Neuronal stem cell (in vitro differentiated cells): ENCODE measurements around the gene PIGL.

Experiments used
- DNase-seq: peaks from one replicate; pipeline ENCODE4 v3.0.0-alpha.2; 2013; ENCODE audit warnings: low spot score
- H2AFZ ChIP-seq: one replicate; pipeline ENCODE4 v1.6.1; 2013; ENCODE audit warnings: mild to moderate bottlenecking, low read length, inconsistent platforms
- H2AK5ac ChIP-seq: 2 replicates; pipeline ENCODE4 v1.6.1; 2013; ENCODE audit warnings: low read depth, mild to moderate bottlenecking, inconsistent platforms, low read length, moderate library complexity, mixed read lengths
- H2BK120ac ChIP-seq: 2 replicates; pipeline ENCODE4 v1.6.1; 2013; ENCODE audit warnings: low read depth, mild to moderate bottlenecking, inconsistent platforms, low read length, moderate library complexity, mixed read lengths
- H2BK12ac ChIP-seq: one replicate; pipeline ENCODE4 v1.6.1; 2013; ENCODE audit warnings: low read length, inconsistent platforms
- H2BK15ac ChIP-seq: 2 replicates; pipeline ENCODE4 v1.6.1; 2013; ENCODE audit warnings: mild to moderate bottlenecking, low read length, inconsistent platforms, mixed read lengths
- H2BK5ac ChIP-seq: one replicate; pipeline ENCODE4 v1.6.1; 2013; ENCODE audit warnings: inconsistent platforms, mild to moderate bottlenecking, low read length, moderate library complexity
- H3K14ac ChIP-seq: one replicate; pipeline ENCODE4 v1.6.1; 2013; ENCODE audit warnings: low read length, inconsistent platforms
- H3K18ac ChIP-seq: 2 replicates; pipeline ENCODE4 v1.6.1; 2013; ENCODE audit warnings: low read length, inconsistent platforms
- H3K23ac ChIP-seq: 2 replicates; pipeline ENCODE4 v1.6.1; 2013; ENCODE audit warnings: low read depth, mild to moderate bottlenecking, mixed read lengths, low read length, inconsistent platforms; ENCODE audit not compliant: poor library complexity
- H3K27ac ChIP-seq: replicated peaks from 3 replicates; pipeline ENCODE4 v1.5.1; 2013; ENCODE audit warnings: low read length, inconsistent platforms
- H3K27me3 ChIP-seq, 3 experiments: 2 replicates each; pipeline ENCODE4 v1.6.1; 2013; ENCODE audit warnings: low read length in 3 of 3, mild to moderate bottlenecking in 2 of 3, inconsistent platforms in 1 of 3, low read depth in 1 of 3, mixed read lengths in 1 of 3, moderate library complexity in 1 of 3; ENCODE audit not compliant: control insufficient read depth in 3 of 3, insufficient read depth in 3 of 3
- H3K36me3 ChIP-seq, 2 donors: replicated peaks in 1 of 2; 2 replicates each; pipeline ENCODE4 v1.6.1; 2013; ENCODE audit warnings: low read length in 2 of 2; ENCODE audit not compliant: control insufficient read depth in 2 of 2, insufficient read depth in 2 of 2
- H3K4ac ChIP-seq: 2 replicates; pipeline ENCODE4 v1.6.1; 2013; ENCODE audit warnings: inconsistent platforms, mild to moderate bottlenecking, low read length, moderate library complexity
- H3K4me1 ChIP-seq, 2 donors: 1 replicate in 1 of 2; 2 replicates in 1 of 2; pipeline ENCODE4 v1.6.1; 2013; ENCODE audit warnings: low read length in 2 of 2, low read depth in 1 of 2; ENCODE audit not compliant: control insufficient read depth in 2 of 2, insufficient read depth in 1 of 2
- H3K4me2 ChIP-seq: one replicate; pipeline ENCODE4 v1.6.1; 2013; ENCODE audit warnings: mild to moderate bottlenecking, low read length, inconsistent platforms; ENCODE audit not compliant: insufficient read depth, poor library complexity, severe bottlenecking
- H3K4me3 ChIP-seq, 2 donors: 2 replicates each; pipeline ENCODE4 v1.5.1; 2013; ENCODE audit warnings: low read length in 2 of 2, mild to moderate bottlenecking in 2 of 2, inconsistent platforms in 1 of 2, moderate library complexity in 1 of 2
- H3K79me1 ChIP-seq: one replicate; pipeline ENCODE4 v1.6.1; 2013; ENCODE audit warnings: low read depth, mild to moderate bottlenecking, inconsistent platforms, low read length, moderate library complexity
- H3K9ac ChIP-seq: one replicate; pipeline ENCODE4 v1.6.1; 2013; ENCODE audit warnings: mild to moderate bottlenecking, low read depth, low read length, inconsistent platforms; ENCODE audit not compliant: poor library complexity
- H3K9me3 ChIP-seq, 2 donors: replicated peaks in 1 of 2; 2 replicates each; pipeline versions ENCODE3 to v1.6.1; 2013; ENCODE audit warnings: low read length in 2 of 2, mild to moderate bottlenecking in 2 of 2, inconsistent platforms in 1 of 2, low read depth in 1 of 2, mixed read lengths in 1 of 2, moderate library complexity in 1 of 2; ENCODE audit not compliant: control insufficient read depth in 2 of 2, insufficient read depth in 1 of 2
- H4K8ac ChIP-seq: one replicate; pipeline ENCODE4 v1.6.1; 2013; ENCODE audit warnings: low read depth, mild to moderate bottlenecking, inconsistent platforms, low read length, moderate library complexity
- H4K91ac ChIP-seq: one replicate; pipeline ENCODE4 v1.6.1; 2013; ENCODE audit warnings: low read length, low read depth, mild to moderate bottlenecking, inconsistent platforms; ENCODE audit not compliant: poor library complexity
- WGBS, 2 donors: extraction: QIAGEN DNeasy Blood & Tissue Kit; methylation state at CpG; one replicate each; pipeline ENCODE4 v1.1.7; 2013; ENCODE audit warnings: missing lambda C conversion rate in 2 of 2, mixed read lengths in 1 of 2; ENCODE audit not compliant: insufficient read length in 2 of 2, insufficient replicate concordance in 1 of 2; ENCODE audit errors: extremely low coverage in 2 of 2; 5-methylcytosine and 5-hydroxymethylcytosine counted together

The PIGL gene

GRCh38 chr17:16297367-16298139 is 80.5 kb downstream of the PIGL start:
- peak overlapping the region; percentile 62 for H2AFZ ChIP-seq
- no CpG with 5 or more reads among the region's 11 CpGs for WGBS, 2 donors
- no peak overlapping the region for H2BK12ac ChIP-seq
- H3K9ac ChIP-seq, result no peak overlapping the region
- H3K4me1 ChIP-seq, result peaks cover 0 to 7% of the 10 kb centered on the region in 2 donors
- no peak overlapping the region for H3K4me3 ChIP-seq
- peak overlapping the region; percentile 23 for H3K18ac ChIP-seq
- no peaks in the 10 kb centered on the region for H3K79me1 ChIP-seq
- no peak overlapping the region for H3K4ac ChIP-seq
- no peak overlapping the region for H3K14ac ChIP-seq
- H3K27ac ChIP-seq, result no peak overlapping the region
- H2BK120ac ChIP-seq, result no peak overlapping the region
- no peak overlapping the region for H2BK5ac ChIP-seq
- DNase-seq, result no peak
- no peak overlapping the region for H4K91ac ChIP-seq
- H3K9me3 ChIP-seq, result no peaks in the 10 kb centered on the region
- peaks cover 4 to 18% of the 10 kb centered on the region in 2 donors for H3K36me3 ChIP-seq
- H3K23ac ChIP-seq, result no peak overlapping the region
- H2AK5ac ChIP-seq, result no peak overlapping the region
- H3K27me3 ChIP-seq, result no peaks in the 10 kb centered on the region
- no peak overlapping the region for H3K4me2 ChIP-seq
- H4K8ac ChIP-seq, result no peak overlapping the region
- H2BK15ac ChIP-seq, result no peak overlapping the region

GRCh38 chr17:16298140-16298662 is 81.2 kb downstream of the PIGL start:
- Histone ChIP-seq H3K14ac (no peak overlapping the region), H2AFZ (no peak overlapping the region), H3K79me1 (no peaks in the 10 kb centered on the region), H4K91ac (no peak overlapping the region), H3K9me3 (no peaks in the 10 kb centered on the region), H2BK12ac (no peak overlapping the region), H3K27ac (no peak overlapping the region), H2AK5ac (no peak overlapping the region), H3K27me3 (no peaks in the 10 kb centered on the region), H4K8ac (no peak overlapping the region), H3K18ac (no peak overlapping the region), H3K9ac (no peak overlapping the region), H3K4me3 (no peak overlapping the region), H2BK120ac (no peak overlapping the region), H2BK15ac (no peak overlapping the region), H3K36me3 (peaks cover 4 to 18% of the 10 kb centered on the region in 2 donors), H3K23ac (no peak overlapping the region), H3K4ac (no peak overlapping the region), H3K4me1 (peaks cover 0 to 7% of the 10 kb centered on the region in 2 donors), H3K4me2 (no peak overlapping the region), H2BK5ac (no peak overlapping the region)
- WGBS, 2 donors, result no CpG with 5 or more reads among the region's 1 CpG
- no peak for DNase-seq

- no peak overlapping the region for H3K23ac ChIP-seq
- H2BK5ac ChIP-seq, result no peak overlapping the region
- no peak for DNase-seq
- no peak overlapping the region for H4K91ac ChIP-seq
- no peak overlapping the region for H4K8ac ChIP-seq
- H2BK15ac ChIP-seq, result no peak overlapping the region
- H3K36me3 ChIP-seq, result peaks cover 2 to 18% of the 10 kb centered on the region in 2 donors
- H3K27ac ChIP-seq, result no peak overlapping the region
- H3K4ac ChIP-seq, result no peak overlapping the region
- WGBS, 2 donors, result no CpG with 5 or more reads among the region's 3 CpGs
- H2AFZ ChIP-seq, result no peak overlapping the region
- H3K4me2 ChIP-seq, result no peak overlapping the region
- no peak overlapping the region for H3K14ac ChIP-seq
- no peaks in the 10 kb centered on the region for H3K9me3 ChIP-seq
- H3K18ac ChIP-seq, result no peak overlapping the region
- peaks cover 0 to 7% of the 10 kb centered on the region in 2 donors for H3K4me1 ChIP-seq
- no peaks in the 10 kb centered on the region for H3K27me3 ChIP-seq
- no peak overlapping the region for H2AK5ac ChIP-seq
- no peak overlapping the region for H2BK120ac ChIP-seq
- peaks cover 4% of the 10 kb centered on the region for H3K79me1 ChIP-seq
- H2BK12ac ChIP-seq, result no peak overlapping the region
- H3K9ac ChIP-seq, result no peak overlapping the region
- H3K4me3 ChIP-seq, result no peak overlapping the region
Measured at GRCh38 chr17:16300554-16300953, 83.5 kb downstream of the PIGL start.

- Histone ChIP-seq H2BK120ac (no peak overlapping the region), H2BK12ac (no peak overlapping the region), H3K79me1 (peaks cover 4% of the 10 kb centered on the region), H3K23ac (no peak overlapping the region), H3K4ac (no peak overlapping the region), H3K4me3 (no peak overlapping the region), H2AFZ (no peak overlapping the region), H3K27me3 (no peaks in the 10 kb centered on the region), H4K91ac (no peak overlapping the region), H3K36me3 (peaks cover 5 to 21% of the 10 kb centered on the region in 2 donors), H2BK15ac (no peak overlapping the region), H3K9ac (no peak overlapping the region), H3K4me1 (peaks cover 0 to 6% of the 10 kb centered on the region in 2 donors), H3K18ac (no peak overlapping the region), H2AK5ac (no peak overlapping the region), H3K27ac (no peak overlapping the region), H3K14ac (no peak overlapping the region), H3K4me2 (no peak overlapping the region), H3K9me3 (no peaks in the 10 kb centered on the region), H4K8ac (no peak overlapping the region), H2BK5ac (no peak overlapping the region)
- no peak for DNase-seq
- WGBS, 2 donors, result no CpG with 5 or more reads among the region's 13 CpGs
Measured at GRCh38 chr17:16301963-16302855, 85.2 kb downstream of the PIGL start.
